GM18868 (cell line): ENCODE data around the gene RPS6KA2.

Source experiments
- ATAC-seq: cut with Tn5 transposase; IDR thresholded peaks from one replicate; pipeline ENCODE4 v1.9.1; 2021; ENCODE audit warnings: mild to moderate bottlenecking, moderate library complexity; ENCODE audit not compliant: unreplicated experiment

RPS6KA2 gene

DNA sequence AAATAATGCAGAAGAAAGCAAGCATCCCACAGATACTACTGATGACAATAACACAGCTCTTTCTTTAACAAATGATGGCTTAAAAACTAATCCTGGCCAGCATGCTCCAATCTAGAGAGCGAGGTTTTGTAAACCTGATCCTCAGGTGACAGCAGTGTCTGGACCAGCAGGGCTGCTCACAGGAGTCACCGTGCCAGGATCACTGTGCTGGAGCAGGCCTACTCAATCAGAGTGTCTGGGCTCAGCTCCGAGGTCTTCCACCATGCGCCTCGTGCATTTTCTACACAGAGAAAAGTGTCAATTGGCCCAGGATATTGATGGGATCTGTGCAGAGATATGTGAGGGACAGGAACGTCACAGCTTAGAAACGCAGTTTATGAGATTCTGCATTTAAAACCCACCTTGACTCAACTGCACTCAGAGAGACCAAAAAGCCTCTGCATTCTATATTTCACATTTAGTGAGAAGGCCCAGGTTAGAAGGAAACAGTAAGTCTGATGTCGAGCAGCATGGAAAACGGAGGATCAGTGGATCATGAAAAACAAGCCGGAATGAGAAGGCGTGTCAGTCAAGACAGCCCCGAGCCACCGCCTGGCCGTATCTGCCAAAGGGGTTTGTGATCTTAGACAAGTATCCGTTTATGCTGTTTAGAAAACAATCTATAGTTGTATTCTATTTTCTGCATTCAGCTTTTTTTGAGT is 48.4 kb downstream of the RPS6KA2 start:
- no peak for ATAC-seq

DNA sequence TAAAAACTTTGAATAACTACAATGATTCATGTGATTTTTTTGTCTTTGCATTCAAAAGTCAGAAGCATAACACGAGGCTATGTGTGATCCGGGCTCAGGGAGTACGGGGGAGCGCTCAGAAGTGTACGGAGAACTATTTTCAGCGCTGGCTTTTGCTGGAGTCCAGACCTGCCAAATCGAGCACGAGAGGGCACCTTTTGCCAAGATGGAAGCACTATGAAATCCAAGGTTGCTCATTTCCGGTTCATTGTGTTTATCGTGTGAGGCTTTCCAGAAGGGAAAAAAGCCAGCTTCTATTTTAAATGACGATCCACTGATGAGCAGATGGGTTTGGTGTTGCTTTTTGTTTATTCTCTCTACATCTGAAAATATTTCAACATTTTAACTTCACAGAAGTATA is 51.8 kb downstream of the RPS6KA2 start:
- no peak for ATAC-seq

DNA sequence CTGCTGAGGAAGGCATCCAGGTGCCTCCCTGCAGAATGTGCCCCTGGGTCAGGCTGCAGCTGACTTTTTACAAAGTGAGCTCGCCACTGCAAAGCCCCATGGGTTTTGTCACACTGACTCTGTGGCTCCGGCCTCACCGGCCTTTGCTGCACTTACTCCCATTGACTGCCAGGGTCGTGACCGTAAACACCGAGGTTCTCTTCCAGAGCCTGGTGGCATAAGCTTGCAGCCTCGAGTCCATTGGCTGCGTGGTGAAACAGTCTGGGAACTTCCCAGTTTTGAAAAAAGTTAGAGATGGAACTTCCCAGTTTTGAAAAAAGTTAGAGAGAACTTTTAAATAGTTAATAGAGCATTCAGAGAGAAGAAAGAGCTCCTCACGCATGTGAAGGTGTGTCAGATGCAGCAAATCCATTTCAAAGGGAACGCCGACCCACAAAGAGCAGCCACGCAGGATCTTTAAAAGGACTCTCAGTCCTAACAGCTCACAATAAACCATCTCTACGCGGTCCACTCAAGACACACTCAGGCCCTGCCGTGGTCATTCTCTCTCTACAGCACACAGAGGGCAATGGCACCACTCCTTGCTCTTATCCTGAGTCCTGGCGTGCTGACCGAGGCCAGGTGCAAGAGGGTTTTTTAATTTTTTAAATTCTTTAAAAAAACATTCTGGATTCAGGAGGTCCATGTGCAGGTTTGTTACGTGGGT is 53.4 kb downstream of the RPS6KA2 start:
- no peak for ATAC-seq

DNA sequence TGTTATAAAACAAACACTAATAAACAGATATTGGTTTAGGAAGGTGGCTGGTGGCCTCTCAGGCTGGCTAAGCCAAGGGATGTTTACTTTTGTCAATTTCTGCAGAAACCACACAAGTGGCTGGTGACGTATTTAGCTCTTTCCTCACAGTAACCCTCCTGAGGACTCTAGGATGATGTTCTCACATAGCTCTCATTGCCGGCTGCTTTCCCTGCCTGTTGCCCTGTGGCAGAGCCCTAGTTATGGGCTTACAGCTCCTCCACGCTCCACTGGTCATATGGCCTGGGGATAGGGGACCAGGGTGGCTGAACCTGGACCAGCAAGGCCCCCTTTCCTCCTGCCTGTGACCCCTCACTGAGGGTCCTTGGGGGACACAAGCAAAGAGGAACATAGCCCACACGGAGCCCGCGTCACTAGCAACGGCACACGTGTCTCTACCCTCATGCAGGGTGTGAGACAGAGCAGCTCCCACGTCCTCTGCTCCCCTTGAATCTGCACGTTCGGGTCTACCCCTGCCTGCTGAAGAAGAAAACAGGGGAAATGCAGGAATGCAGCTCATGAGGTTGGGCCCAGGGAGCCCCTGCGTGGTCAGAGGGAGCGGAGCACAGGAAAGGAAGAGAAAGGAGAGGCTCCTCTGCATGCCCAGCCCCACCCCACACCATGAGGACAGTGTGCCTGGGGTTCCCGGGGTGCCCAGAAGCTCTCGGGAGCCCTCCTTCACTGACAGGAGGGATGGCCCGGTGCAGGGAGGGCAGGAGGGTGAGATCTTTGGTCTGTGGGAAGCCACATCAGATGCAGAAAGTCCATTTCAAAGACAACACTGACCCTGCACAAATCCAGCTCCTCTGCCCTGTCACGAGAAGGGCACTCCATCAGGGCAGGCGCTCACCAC is 54.4 kb downstream of the RPS6KA2 start:
- ATAC-seq = peak; percentile 87

DNA sequence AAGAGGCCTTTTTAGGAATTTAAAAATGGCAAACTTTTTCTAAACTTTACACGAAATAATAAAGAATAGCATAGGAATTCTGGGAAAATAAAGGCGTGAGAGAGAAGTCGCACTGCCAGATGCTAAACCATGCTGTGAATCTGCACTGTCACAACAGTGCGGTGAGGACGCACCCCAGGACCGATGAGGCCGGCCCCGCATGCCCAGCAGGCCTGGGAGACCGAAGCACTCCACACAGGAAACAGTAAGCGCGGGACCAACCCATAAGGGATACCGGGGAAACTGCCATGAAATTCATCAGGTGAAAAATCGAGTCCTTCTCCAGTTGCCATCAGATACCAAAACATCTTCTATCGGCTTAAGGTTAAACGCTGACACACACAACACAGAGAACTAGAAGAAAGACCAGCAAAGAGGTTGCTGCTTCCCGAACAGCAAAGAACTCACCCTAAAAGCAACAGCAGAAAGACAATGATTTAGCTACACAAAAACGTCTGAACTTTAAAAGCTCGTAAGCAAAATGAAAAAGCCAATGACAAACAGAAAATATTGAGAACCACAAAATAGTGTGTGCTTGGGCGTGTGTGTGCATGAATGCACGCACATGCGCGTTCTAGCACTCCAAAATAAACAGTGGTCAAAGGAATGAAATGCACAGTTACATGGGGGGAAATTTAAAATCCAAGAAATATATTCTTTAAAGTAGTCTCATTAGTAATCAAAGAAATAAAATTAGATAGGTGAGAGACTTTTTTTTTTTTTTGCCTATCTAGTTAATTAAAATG is 55.9 kb downstream of the RPS6KA2 start:
- no peak for ATAC-seq

DNA sequence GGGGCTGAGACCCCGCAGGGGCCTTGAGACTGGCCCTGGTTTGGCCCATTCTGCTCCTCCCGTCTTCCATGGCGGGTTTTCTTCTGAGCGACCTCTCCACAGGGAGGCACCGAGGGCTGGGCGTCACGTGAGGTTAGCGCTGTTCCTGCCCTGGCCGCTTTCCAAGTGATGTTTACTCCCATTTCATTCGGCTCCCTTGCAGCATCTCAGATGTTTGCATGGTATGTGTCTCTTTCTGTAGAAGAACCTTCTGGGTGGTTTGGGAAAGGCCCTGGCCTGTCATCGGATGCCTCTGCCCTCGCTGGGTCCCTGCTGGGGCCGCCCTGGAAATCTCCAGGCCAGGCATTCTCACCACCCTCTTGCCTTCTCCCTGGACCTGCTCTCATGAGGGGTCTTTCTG is 57.8 kb downstream of the RPS6KA2 start:
- no peak for ATAC-seq

GRCh38 chr6:166567813-166568212 is 59.2 kb downstream of the RPS6KA2 start:
- no peak for ATAC-seq

GRCh38 chr6:166567107-166567506 is 59.9 kb downstream of the RPS6KA2 start:
- no peak for ATAC-seq

DNA sequence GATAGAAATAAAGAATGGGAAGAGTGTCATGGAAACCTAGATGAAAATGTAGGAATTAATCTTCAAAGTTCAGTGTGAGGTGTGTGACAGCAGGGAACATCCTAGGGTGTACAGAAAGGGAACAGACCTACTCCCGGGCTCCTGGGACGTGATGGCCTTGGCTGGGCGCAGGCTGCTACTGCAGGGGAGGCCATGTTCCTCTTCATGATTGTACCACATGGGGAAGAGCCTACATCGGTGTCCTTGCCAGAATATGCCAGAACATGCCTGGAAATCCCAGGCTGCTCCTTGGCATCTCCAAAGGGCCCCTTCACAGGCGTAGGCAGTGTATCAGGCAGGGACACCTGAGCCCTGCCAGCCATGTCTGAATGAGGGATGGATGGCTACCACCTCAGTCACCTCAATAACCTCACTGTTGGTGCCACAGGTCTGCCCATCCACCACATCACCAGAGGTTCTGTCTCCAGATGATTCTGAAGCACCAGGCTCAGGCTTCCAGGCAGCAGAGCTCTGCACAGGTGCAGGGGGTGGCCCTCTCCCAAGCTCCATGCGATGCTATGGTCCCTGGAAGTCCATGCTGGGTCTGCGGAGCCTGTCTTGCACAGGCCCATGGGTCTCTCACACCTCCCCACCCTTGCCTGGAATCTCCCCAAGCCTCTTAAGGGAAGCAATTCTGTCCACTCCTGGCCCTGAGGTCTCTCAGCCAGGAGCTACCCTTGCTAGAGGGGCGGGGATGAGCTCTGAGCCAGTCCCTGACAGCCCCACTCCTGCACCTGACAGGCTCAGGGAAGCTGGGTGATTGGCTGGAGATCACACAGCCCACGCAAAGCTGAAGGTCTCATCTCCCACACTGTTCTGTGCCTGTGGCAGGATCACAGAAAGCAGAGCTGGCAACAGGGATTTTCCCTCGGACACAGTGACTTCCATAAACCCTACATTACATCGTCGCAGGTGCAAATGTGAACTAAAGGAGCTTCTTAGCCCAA is 60.7 kb downstream of the RPS6KA2 start:
- no peak for ATAC-seq

GRCh38 chr6:166565084-166565967 is 61.7 kb downstream of the RPS6KA2 start:
- ATAC-seq = no peak

GRCh38 chr6:166563805-166564204 is 63.2 kb downstream of the RPS6KA2 start:
- no peak for ATAC-seq

- no peak for ATAC-seq
These were observed 63.9 kb downstream of the RPS6KA2 start for GRCh38 chr6:166563200-166563599.

GRCh38 chr6:166562726-166563125 is 64.3 kb downstream of the RPS6KA2 start:
- ATAC-seq = no peak

- no peak for ATAC-seq
These were observed 65.2 kb downstream of the RPS6KA2 start for GRCh38 chr6:166561771-166562359.

GRCh38 chr6:166560222-166560621 is 66.8 kb downstream of the RPS6KA2 start:
- ATAC-seq = no peak

GRCh38 chr6:166559662-166560061 is 67.4 kb downstream of the RPS6KA2 start:
- ATAC-seq = no peak

GRCh38 chr6:166559211-166559610 is 67.8 kb downstream of the RPS6KA2 start:
- ATAC-seq = no peak
